Activated gamma-delta T cell treated with anti-CD3 and anti-CD28 coated beads, Interleukin-2, amount 50 U/mL, for 16 hours (primary cell): Measurements from ENCODE around the gene CLSTN3.

Experiments used
- DNase-seq: peaks from one replicate; pipeline ENCODE4 v3.0.0-alpha.2; 2020; ENCODE audit warnings: low read depth

Gene CLSTN3

DNA sequence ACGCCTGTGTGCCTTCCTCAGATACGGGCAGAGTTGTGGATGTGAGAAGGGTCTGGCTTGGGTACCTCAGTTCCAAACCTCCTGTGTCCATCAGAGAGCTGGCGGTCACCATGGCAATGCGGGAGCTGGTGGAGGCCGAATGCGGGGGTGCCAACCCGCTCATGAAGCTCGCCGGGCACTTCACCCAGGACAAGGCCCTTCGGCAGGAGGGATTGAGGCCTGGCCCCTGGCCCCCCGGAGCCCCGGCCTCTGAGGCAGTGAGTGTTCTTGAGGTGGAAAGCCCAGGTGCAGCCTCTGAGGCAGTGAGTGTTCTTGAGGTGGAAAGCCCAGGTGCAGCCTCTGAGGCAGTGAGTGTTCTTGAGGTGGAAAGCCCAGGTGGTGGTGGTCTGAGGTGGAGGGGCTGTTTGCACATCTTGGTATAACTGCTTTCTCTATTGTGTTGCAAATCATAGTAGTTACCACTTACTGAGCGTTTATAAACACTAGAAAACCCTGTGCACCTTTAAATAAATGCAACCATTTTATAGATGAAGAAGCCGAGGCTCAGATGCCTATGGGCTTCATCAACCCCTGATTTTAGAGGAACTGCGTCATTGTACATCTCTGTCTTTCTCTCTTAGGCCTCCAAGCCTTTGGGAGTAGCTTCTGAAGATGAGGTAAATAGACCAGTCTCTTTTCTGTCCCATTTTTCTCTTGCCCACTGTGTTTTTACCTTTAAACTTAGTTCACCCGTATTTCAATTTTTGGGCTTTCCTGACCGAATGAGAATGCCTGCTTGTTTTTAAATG lies 60.3 kb downstream of the CLSTN3 start:
- no peak for DNase-seq

DNA sequence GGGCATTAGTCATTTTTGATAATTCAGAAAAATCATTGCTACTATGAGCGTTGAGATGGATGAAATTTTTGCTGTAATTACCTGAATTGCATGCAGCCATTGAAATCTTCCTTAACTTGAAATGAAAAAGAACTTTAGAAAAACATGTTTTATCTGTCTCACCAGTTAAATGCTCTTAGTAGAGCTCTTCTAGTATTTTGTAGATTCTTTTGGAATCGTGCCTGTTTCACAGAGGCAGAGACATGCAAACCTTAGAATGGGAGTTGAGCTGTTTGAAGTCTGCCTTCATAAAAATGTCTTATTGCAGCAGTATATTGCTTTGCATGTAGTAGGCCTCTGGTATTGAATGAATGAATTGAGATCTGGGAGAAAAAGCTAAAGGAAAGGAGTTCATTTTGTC lies 63.5 kb downstream of the CLSTN3 start:
- no peak for DNase-seq

DNA sequence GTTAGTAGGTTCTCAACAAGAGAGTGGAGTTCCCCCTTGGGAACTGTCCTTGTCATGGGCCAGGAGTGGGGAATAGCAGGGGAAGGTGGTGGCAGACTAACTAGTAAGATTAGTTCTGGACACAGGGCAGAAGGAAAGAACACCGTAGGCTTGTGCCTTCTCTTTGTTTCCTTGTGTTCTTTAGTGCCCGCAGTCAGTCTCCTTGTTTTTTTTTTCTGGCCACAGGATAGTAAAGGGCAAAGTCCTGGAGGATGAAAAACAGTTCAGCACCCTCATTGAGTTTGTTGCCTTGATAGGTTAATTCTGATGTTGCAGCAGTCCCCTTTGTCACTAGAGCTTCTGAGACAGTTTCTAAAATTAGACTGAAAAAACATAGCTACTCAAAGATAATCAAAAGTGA lies 67.7 kb downstream of the CLSTN3 start:
- DNase-seq, result no peak

DNA sequence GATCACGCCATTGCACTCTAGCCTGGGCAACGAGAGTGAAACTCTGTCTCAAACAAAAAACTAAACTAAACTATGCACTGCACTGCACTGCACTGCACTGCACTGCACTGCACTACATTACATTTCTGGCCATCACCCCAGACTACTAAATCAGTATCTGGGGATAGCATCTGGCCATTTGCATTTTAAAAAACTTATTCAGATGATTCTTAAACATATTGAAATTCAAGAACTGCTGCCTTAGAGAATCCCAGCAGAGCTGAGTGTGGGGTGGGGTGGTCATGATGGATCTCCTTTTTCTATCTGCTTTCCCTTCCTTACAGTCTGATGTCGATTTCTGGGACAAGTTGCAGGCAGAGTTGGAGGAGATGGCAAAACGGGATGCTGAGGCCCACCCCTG lies 72.9 kb downstream of the CLSTN3 start:
- DNase-seq, result no peak

- no peak for DNase-seq
Observed at GRCh38 chr12:7205091-7205490, 74.9 kb downstream of the CLSTN3 start.

DNA sequence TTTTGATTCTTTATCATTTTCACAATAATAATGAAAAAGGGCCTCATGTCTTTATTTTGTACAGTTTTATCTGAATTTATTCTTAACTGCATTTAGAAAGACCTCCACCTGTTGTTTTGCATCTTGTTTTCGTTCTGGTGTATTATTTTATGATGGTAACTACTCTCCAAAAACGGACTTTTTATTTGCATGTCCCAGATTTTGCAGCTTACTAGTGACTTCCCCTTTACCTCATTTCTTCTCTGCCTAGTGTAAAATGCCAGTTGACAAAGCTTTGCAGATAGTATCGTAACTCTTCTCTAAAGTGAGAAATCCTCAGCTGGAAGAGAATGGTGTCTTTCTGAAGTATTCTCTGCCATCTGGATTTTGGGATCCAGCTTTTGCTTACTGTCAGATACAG lies 76.5 kb downstream of the CLSTN3 start:
- no peak for DNase-seq

GRCh38 chr12:7207866-7208625 lies 77.9 kb downstream of the CLSTN3 start:
- no peak for DNase-seq
